ENCODE data around the gene SIK3. TPM values are rescaled to one million over a fixed set of nuclear protein-coding genes. Genes with fewer than 3 reads are reported as not detected.
"Not testable (repeated sequence)": the region's sequence is repeated elsewhere in the genome, so short reads cannot be mapped to it uniquely, and the experiment has no call there.

SIK3 gene
- total RNA-seq, 2 experiments from 2014 or later = 44.7 to 45.8 TPM

DNA sequence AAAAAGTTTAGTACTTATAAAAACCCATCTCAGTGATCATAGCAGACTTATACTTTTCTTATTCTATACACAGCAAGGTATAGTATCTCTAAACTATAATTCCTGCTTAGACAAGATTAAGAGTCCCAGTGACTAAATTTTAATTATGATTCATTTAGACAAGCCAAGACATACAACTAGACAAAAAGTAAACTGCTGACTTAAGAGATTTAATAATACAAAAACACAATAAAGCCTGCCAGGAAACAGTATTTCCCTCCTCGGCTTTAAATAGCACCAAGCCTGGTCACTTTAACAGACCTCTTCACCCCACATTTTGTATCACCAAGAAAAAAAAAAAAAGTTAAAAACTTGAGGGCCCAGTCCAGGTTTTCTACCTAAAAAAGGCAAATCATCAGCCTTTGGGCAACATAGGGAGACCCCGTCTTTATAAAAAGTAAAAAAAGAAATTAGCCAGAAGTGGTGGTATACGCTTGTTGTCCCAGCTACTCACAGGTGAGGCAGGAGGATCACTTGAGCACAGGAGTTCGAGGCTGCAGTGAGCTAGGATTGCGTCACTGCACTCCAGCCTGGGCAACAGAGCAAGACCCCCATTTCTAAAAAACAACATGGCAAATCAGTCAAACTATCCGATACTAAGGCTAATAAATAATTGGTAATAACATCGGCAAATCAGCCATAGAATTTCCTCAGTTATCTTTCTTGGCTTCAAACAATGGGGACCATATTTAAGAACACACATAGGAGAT lies 53.8 kb downstream of the SIK3 start:
- H3K9me3 Mint-ChIP-seq = no peaks in the 10 kb centered on the region
- H3K36me3 Mint-ChIP-seq = peaks cover 3% of the 10 kb centered on the region
- H3K27me3 Mint-ChIP-seq = no peaks in the 10 kb centered on the region
- POLR2A ChIA-PET = interaction anchor here (0.6 kb wide), 1 partner anchor 61 kb away, joined by 3 read pairs; no protein-coding TSS in a partner anchor
- no peak overlapping the region for H3K4me3 Mint-ChIP-seq
- DNase-seq = no peak
- no peak overlapping the region for H3K27ac Mint-ChIP-seq
- no peak for ATAC-seq (ENCODE audit: low read depth)
- peaks cover 7% of the 10 kb centered on the region for H3K4me1 Mint-ChIP-seq

DNA sequence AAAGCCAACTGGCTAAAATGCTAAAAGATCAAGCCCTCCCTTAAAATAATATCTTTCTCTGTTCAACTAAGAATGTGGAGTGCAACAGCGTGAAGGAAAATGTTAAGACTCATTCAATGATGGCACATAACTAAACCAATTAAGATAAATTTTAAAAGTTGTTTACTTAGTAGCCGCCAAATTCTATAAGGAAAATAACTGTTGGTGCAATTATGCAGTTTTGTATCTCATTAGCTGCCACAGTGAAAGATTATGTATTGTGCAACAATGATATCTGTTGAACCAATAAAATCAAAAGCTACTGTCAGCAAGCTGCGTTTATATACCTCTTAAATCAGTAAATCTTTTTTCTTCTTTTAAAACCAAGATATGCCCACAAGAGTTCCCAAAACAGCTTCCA lies 55.5 kb downstream of the SIK3 start:
- Mint-ChIP-seq H3K36me3 (peaks cover 3% of the 10 kb centered on the region), H3K4me1 (peaks cover 15% of the 10 kb centered on the region), H3K4me3 (no peak overlapping the region), H3K27me3 (no peaks in the 10 kb centered on the region), H3K9me3 (no peaks in the 10 kb centered on the region), H3K27ac (no peak overlapping the region)
- DNase-seq (no peak), ATAC-seq (ENCODE audit: low read depth) (no peak)
- POLR2A ChIA-PET = no interaction called here

DNA sequence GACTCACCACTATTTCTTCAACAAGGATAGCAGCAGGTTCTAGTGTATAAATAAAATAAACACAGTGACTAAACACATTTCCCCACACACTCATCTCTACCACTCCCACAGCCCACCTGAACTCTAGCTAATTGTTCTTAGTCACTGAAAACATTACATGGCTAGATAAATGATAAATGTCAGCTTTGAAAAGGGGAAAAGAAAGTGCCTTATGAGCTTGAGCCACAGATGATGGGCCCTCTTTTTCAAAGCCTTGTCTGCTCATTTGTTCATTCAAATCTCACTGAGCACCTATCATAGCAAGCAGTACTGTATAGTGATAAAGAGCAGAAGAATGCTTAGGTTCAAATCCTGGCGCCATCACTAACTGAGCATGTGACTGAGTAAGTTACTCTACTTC lies 58.3 kb downstream of the SIK3 start:
- H3K4me3 Mint-ChIP-seq = no peak overlapping the region
- no peak for DNase-seq

DNA sequence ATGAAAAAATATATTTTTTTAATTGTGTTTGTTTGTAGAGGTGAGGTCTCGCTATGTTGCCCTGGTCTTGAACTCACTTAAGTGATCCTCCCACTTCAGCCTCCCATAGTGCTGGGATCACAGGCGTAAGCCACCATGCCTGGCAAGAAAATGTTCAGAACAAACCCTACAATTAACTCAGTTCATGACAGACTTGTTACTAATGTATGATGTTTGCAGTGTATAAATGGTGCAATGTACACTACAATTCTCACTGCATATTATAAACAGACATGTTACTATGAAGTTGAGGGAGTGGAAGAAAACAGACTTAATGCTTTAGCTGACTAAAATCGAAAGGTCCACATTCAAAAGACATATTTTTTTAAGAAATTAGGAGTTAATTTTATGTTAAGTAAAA lies 59.0 kb downstream of the SIK3 start:
- Mint-ChIP-seq H3K27ac (no peak overlapping the region), H3K9me3 (no peaks in the 10 kb centered on the region), H3K36me3 (peaks cover 4% of the 10 kb centered on the region), H3K4me1 (peaks cover 17% of the 10 kb centered on the region), H3K4me3 (no peak overlapping the region), H3K27me3 (no peaks in the 10 kb centered on the region)
- POLR2A ChIA-PET = no interaction called here
- ATAC-seq (ENCODE audit: low read depth) (no peak), DNase-seq (no peak)

More for the DNA sequence above, 58.3 kb downstream of the SIK3 start:
- Mint-ChIP-seq H3K27ac (no peak overlapping the region), H3K9me3 (no peaks in the 10 kb centered on the region), H3K27me3 (no peaks in the 10 kb centered on the region), H3K36me3 (peaks cover 4% of the 10 kb centered on the region), H3K4me1 (peaks cover 19% of the 10 kb centered on the region)
- POLR2A ChIA-PET = no interaction called here
- no peak for ATAC-seq (ENCODE audit: low read depth)

DNA sequence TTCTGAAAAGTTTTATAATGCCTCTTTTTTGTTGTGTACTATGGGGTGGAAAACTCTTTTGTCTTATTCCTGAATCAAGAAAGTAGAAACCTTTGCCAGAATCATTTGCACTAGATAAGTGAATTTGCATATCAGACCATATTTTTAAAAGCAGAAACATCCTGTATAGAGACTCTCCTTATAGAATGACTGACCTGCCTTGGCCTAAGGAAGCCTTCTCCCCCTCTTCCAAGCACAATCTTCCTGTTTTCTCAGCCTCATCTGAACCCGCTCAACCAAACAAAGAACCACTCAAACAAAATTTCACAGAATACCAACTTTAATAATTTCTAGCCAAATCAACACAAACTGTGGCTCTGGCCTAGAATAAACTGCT lies 60.3 kb downstream of the SIK3 start:
- H3K9me3 Mint-ChIP-seq = no peaks in the 10 kb centered on the region
- ATAC-seq (ENCODE audit: low read depth) (no peak), DNase-seq (no peak)
- no peak overlapping the region for H3K4me3 Mint-ChIP-seq
- peaks cover 17% of the 10 kb centered on the region for H3K4me1 Mint-ChIP-seq
- peaks cover 5% of the 10 kb centered on the region for H3K36me3 Mint-ChIP-seq
- H3K27ac Mint-ChIP-seq = no peak overlapping the region
- POLR2A ChIA-PET = no interaction called here
- H3K27me3 Mint-ChIP-seq = no peaks in the 10 kb centered on the region

DNA sequence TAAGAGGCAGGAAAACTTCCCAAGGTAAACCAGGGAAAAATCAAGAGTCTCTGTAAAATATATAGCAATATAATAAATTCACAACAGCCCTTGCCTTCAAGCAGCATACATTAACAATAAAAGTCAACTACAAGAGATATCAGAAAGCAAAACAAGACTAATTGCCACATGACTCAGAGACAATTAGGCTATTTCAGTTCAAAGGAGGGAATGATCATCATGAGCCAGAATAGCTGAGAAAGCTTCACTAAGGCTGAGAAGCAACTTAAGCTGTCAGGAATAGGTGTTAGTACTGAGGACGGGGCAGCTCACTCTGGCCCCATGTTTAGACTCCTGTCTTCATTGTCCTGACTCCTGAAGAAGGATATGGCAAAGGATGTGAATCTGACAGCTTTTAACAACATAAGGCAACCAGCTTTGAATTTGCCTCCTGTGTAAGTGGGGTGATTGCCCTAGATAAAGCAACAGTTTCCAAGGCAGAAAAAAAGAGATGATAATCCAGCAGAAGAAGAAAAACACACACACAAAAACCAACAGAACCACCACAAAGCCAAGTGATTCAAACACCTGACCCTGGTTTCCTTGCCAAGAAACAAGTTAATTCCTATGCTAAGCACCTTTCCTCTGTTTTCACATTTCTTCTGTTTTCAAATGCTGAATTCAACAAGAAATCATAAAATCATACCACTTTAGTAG lies 60.8 kb downstream of the SIK3 start:
- H3K4me1 Mint-ChIP-seq = peaks cover 15% of the 10 kb centered on the region
- ATAC-seq (ENCODE audit: low read depth) (no peak), DNase-seq (no peak)
- no peak overlapping the region for H3K27ac Mint-ChIP-seq
- POLR2A ChIA-PET = no interaction called here
- H3K27me3 Mint-ChIP-seq = no peaks in the 10 kb centered on the region
- no peak overlapping the region for H3K4me3 Mint-ChIP-seq
- H3K36me3 Mint-ChIP-seq = peaks cover 6% of the 10 kb centered on the region
- H3K9me3 Mint-ChIP-seq = no peaks in the 10 kb centered on the region

DNA sequence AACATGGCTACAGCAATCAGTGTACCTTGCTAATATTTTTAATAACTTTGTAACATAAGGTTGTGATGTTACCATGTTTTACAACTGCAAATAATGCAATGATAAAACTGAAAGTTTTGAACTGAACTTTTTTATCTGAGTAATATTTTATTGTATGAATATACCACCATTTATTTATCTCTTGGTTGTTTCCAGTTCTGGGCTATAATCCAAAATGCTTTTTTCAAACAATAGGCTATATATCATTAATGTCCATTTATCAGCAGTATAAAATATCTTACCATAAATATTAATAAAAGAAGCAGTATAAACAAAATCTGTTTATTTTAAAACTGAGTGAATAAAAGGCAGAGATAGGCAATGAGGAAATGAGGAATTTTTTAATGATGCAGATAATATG lies 63.3 kb downstream of the SIK3 start:
- H3K4me3 Mint-ChIP-seq = no peak overlapping the region
- no peaks in the 10 kb centered on the region for H3K9me3 Mint-ChIP-seq
- H3K27ac Mint-ChIP-seq = no peak overlapping the region
- POLR2A ChIA-PET = no interaction called here
- no peaks in the 10 kb centered on the region for H3K27me3 Mint-ChIP-seq
- DNase-seq (no peak), ATAC-seq (ENCODE audit: low read depth) (no peak)
- H3K36me3 Mint-ChIP-seq = peaks cover 2% of the 10 kb centered on the region
- H3K4me1 Mint-ChIP-seq = peaks cover 15% of the 10 kb centered on the region

DNA sequence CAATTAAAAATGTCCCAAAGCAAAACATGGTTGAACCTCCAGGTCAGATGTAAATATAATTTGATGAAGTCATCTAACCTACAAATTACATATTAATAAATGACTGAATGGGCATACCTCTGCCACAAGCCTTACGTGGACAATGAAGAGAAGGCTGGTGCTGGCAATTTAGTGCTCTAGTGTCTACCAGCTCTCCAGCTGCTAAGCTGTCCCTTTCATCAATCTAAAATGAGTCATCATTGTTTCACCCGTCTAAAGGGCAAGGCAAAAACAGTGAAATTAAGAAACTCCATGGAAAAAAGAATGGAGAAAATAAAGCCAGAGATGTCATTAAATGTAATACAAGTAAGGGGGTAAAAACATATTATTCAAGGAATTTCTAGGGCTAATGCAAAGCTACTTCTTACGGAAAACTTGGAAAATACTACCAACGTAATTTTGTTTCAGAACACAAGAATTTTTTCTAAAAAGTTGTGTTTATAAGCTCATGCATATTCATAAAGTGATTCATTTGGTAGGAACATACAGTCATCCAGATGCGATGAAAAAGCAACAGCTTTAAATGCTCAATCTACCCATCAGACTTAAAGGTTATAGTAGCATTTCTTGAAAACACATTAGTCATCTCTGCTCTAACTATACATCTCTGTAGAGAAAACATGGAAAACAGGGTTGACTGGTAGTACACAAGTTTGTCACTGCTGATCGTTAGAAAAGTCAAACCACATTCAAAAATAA lies 71.5 kb downstream of the SIK3 start:
- POLR2A ChIA-PET = no interaction called here
- no peaks in the 10 kb centered on the region for H3K9me3 Mint-ChIP-seq

DNA sequence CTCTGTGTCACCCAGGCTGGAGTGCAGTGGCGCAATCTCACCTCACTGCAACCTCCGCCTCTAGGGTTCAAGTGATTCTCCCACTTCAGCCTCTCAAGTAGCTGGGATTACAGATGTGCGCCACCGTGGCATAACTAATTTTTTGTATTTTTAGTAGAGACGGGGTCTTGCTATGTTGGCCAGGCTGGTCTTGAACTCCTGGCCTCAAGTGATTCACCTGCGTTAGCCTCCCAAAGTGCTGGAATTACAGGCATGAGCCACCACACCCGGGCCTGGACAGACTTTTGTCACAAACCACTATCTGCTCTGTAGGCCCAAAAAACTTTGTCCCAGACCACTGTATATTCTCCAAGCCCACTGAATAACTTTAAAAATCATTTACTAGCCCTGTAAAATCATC lies 74.5 kb downstream of the SIK3 start:
- H3K4me3 Mint-ChIP-seq; H3K9me3 Mint-ChIP-seq; H3K36me3 Mint-ChIP-seq; DNase-seq; POLR2A ChIA-PET; H3K27ac Mint-ChIP-seq; ATAC-seq (ENCODE audit: low read depth); H3K27me3 Mint-ChIP-seq: not testable (repeated sequence)
- H3K4me1 Mint-ChIP-seq = peaks cover 53% of the 10 kb centered on the region

More for the DNA sequence above, 71.5 kb downstream of the SIK3 start:
- Mint-ChIP-seq H3K4me1 (peaks cover 31% of the 10 kb centered on the region), H3K36me3 (peaks cover 3% of the 10 kb centered on the region), H3K27me3 (no peaks in the 10 kb centered on the region), H3K4me3 (no peak overlapping the region), H3K27ac (no peak overlapping the region)
- ATAC-seq (ENCODE audit: low read depth) (no peak), DNase-seq (no peak)

DNA sequence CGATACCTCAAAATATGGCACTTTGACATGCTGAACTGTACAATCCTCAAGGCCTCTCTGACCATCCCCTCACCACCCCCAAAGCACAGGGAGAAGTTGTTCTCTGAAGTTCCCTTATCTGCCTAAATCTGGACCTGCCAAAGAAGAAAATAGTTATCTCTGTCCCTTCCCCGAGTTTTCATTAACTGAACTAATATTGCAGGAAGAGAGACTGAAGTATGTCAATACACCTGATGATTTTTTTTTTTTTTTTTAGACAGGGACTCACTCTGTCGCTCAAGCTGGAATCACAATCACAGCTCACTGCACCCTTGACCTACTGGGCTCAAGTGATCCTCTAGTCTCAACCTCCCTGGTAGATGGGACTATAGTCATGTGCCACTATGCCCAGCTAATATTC lies 75.0 kb downstream of the SIK3 start:
- Mint-ChIP-seq H3K36me3 (peaks cover 2% of the 10 kb centered on the region), H3K27ac (peak overlapping the region; percentile 18), H3K4me1 (peaks cover 52% of the 10 kb centered on the region), H3K9me3 (no peaks in the 10 kb centered on the region), H3K27me3 (no peaks in the 10 kb centered on the region), H3K4me3 (peak overlapping the region; percentile 29)
- ATAC-seq (ENCODE audit: low read depth) (no peak), DNase-seq (no peak)
- POLR2A ChIA-PET = no interaction called here

DNA sequence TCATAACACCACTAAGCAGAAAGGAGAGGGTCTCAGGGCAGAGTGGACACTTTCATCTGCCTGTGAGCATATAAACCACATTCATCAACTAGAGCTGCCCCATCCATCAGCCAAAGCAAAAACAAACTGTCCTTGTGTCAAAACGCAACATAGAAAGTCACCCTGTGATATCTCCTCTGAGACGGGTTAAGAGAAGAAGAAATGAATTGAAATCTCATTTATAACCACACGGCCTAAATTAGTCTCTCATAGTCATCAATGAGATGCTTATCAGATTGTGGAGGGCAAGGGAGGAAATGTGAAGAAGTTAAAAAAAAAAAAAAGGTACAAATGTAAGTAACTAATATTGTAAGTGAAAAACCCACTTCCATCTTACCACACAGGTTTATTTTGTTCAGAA lies 75.7 kb downstream of the SIK3 start:
- POLR2A ChIA-PET = no interaction called here
- Mint-ChIP-seq H3K4me1 (peaks cover 51% of the 10 kb centered on the region), H3K36me3 (peaks cover 2% of the 10 kb centered on the region), H3K27ac (peak overlapping the region; percentile 52), H3K4me3 (peak overlapping the region; percentile 55), H3K9me3 (no peaks in the 10 kb centered on the region), H3K27me3 (no peaks in the 10 kb centered on the region)
- no peak for DNase-seq
- peak; percentile 64 for ATAC-seq (ENCODE audit: low read depth)

DNA sequence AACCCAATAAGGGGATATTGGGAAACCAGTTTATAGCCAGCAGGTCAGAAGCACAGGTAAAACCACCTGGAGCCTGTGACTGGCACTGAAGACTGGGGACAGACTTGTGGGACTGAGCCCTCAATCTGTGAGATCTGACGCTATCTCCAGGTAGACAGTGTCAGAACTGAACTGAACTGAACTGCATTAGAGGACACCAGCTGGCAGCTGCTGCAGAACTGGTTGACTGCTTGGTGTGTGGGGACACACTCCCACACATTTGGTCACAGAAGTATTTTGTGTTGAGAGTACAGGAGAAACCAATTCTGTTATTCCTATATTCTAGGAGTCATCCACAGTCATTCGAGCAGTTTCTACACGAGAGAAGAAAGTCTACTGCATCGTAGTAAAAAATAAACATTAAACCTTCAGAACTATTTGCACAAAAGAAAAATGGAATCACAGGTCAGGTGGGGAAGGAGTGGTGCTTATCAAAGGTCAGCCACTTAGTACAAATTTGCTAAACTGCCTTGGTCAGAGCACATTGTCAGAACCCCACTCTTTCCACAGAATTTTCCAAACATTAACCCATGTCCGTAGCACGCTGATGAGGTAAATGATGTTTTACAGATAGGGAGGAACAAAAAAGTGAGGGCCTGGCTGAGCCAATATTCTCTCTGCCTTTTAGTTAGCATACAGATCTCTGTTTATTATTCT lies 77.2 kb downstream of the SIK3 start:
- Mint-ChIP-seq H3K36me3 (peaks cover 2% of the 10 kb centered on the region), H3K4me1 (peaks cover 49% of the 10 kb centered on the region), H3K4me3 (no peak overlapping the region), H3K9me3 (peaks cover 2% of the 10 kb centered on the region), H3K27me3 (no peaks in the 10 kb centered on the region), H3K27ac (no peak overlapping the region)
- DNase-seq (no peak), ATAC-seq (ENCODE audit: low read depth) (no peak)
- POLR2A ChIA-PET = interaction anchor here (0.6 kb wide), 1 partner anchor 74 kb away, joined by 3 read pairs; no protein-coding TSS in a partner anchor

DNA sequence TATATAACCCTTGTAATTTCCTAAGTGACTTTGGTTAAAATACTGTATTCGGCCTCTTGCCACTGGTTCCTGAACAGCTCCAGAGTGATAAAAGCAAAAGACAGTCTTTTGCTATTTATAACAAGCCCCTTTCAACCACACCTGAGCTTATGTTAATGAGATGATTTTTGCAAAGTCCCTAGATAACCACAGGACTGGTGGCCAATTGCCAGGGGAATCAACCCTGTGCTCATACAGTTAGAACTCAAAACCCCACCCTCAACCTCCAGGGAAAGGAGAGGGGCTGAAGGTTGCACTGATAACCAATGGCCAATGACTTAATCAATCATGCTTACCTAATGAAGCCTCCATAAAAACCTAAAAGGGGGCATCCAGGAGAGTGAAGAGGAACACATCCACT lies 77.9 kb downstream of the SIK3 start:
- no peak overlapping the region for H3K4me3 Mint-ChIP-seq
- peaks cover 2% of the 10 kb centered on the region for H3K36me3 Mint-ChIP-seq
- no peaks in the 10 kb centered on the region for H3K27me3 Mint-ChIP-seq
- H3K9me3 Mint-ChIP-seq = peaks cover 2% of the 10 kb centered on the region
- POLR2A ChIA-PET = no interaction called here
- H3K27ac Mint-ChIP-seq = no peak overlapping the region
- peaks cover 48% of the 10 kb centered on the region for H3K4me1 Mint-ChIP-seq
- no peak for DNase-seq
- ATAC-seq (ENCODE audit: low read depth) = no peak
